Prostate gland (tissue), 2 donors: ENCODE measurements around the gene LRRC2.

Experiments used
- CTCF ChIP-seq, 4 experiments: fragments of 200-600 bp in 2 of 4; fragments of 450-650 bp in 2 of 4; sonication (generic) in 2 of 4; IDR thresholded peaks; 1 replicate in 3 of 4; 2 replicates in 1 of 4; pipeline ENCODE4 v1.5.1; 2016 to 2019; ENCODE audit warnings: antibody characterized with exemption in 4 of 4, mild to moderate bottlenecking in 2 of 4, moderate library complexity in 2 of 4
- POLR2AphosphoS5 ChIP-seq: sonication (generic); formaldehyde crosslinking; IDR thresholded peaks from one replicate; pipeline ENCODE4 v1.6.1; 2017; ENCODE audit warnings: antibody characterized with exemption

DNA sequence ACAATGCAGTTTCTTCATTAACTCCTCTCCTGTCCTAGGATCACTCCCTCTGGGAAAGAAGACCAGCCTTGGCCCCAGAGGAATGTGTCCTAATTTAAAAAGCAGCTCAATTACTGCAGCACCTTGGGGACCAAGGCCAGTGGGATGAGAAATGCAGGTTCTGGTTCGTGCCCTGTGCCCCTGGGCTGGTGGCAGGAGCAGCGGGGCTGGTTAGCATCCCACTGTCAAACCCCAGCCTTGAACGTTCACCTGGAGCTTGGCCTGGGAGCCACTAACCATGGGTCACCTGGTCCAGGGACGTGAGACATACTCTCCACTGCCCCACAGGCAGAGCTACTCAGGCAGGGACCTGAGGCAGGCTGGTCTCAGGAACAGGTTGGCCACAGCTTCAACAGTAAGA, 76.7 kb downstream of the LRRC2 start:
- no peak for TF ChIP-seq POLR2AphosphoS5
- no peak for TF ChIP-seq CTCF (IDR thresholded peaks at IDR 0.05)
